Breast epithelium (tissue), 3 donors: ENCODE data around the gene TYROBP.

Experiments used
- POLR2AphosphoS5 ChIP-seq, 3 donors: sonication (generic); formaldehyde crosslinking; IDR thresholded peaks; one replicate each; pipeline ENCODE4 v1.6.1; 2017; ENCODE audit warnings: antibody characterized with exemption in 3 of 3
- TF ChIP-seq, protein P1 (sequence below), 3 donors: fragments of 450-650 bp; IDR thresholded peaks; one replicate each; pipeline ENCODE4 v1.5.1; 2016 to 2017; ENCODE audit warnings: antibody characterized with exemption in 3 of 3, mild to moderate bottlenecking in 3 of 3, moderate library complexity in 3 of 3

DNA sequence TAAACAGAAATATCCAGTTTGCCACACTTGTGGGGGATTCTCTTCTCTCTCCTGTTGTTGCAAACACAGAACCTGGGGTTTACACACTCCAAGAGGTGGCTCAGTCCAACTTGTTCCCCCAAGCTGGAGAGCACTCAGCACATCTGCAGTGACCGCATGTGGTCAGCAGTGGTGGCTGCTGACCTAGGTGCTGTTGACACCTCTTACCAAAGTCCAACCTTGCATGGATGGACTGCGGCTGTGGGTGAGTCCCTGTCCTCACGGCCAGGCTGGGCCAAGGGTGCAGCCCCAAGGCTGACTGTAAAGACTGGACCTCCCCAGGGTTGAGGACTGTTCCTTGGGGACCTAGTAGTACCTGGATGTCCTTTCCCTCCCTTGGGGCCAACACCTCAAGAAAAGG, 34.1 kb upstream of the TYROBP start:
- TF ChIP-seq, protein P1, sequence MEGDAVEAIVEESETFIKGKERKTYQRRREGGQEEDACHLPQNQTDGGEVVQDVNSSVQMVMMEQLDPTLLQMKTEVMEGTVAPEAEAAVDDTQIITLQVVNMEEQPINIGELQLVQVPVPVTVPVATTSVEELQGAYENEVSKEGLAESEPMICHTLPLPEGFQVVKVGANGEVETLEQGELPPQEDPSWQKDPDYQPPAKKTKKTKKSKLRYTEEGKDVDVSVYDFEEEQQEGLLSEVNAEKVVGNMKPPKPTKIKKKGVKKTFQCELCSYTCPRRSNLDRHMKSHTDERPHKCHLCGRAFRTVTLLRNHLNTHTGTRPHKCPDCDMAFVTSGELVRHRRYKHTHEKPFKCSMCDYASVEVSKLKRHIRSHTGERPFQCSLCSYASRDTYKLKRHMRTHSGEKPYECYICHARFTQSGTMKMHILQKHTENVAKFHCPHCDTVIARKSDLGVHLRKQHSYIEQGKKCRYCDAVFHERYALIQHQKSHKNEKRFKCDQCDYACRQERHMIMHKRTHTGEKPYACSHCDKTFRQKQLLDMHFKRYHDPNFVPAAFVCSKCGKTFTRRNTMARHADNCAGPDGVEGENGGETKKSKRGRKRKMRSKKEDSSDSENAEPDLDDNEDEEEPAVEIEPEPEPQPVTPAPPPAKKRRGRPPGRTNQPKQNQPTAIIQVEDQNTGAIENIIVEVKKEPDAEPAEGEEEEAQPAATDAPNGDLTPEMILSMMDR (IDR thresholded peaks at IDR 0.05) = no peak
- no peak for TF ChIP-seq POLR2AphosphoS5 (IDR thresholded peaks at IDR 0.05)
